Esophagus squamous epithelium (tissue), 5 donors: ENCODE data around the gene CDH18. TPM values are rescaled to one million over a fixed set of nuclear protein-coding genes. Genes with fewer than 3 reads are reported as not detected.

Experiments used
- DNase-seq: peaks from one replicate; lab custom pipeline; 2025; lab: John Stamatoyannopoulos, UW
- H3K27ac ChIP-seq, 4 donors: fragments of 200-600 bp; sonication (generic); one replicate each; pipeline ENCODE4 v1.5.1; 2016 to 2019; ENCODE audit warnings: mild to moderate bottlenecking in 1 of 4
- H3K27me3 ChIP-seq, 4 donors: fragments of 200-600 bp; sonication (generic); 1 replicate in 3 of 4; 2 replicates in 1 of 4; pipeline versions ENCODE4 v1.5.1 to v1.6.0; 2017 to 2021; ENCODE audit warnings: antibody characterized with exemption in 1 of 4
- H3K36me3 ChIP-seq, 3 donors: fragments of 200-600 bp; sonication (generic); one replicate each; pipeline ENCODE4 v1.5.1; 2016 to 2019
- H3K4me1 ChIP-seq, 3 donors: fragments of 200-600 bp; sonication (generic); one replicate each; pipeline ENCODE4 v1.5.1; 2017 to 2019
- H3K4me3 ChIP-seq, 4 donors: fragments of 200-600 bp; sonication (generic); 1 replicate in 3 of 4; 2 replicates in 1 of 4; pipeline ENCODE4 v1.5.1; 2016 to 2019; ENCODE audit warnings: mild to moderate bottlenecking in 2 of 4, moderate library complexity in 1 of 4
- H3K9me3 ChIP-seq, 3 donors: fragments of 200-600 bp; sonication (generic); one replicate each; pipeline ENCODE4 v1.5.1; 2016 to 2019
- CTCF ChIP-seq, 6 experiments: fragments of 450-650 bp in 4 of 6; fragments of 200-600 bp in 2 of 6; sonication (generic) in 2 of 6; IDR thresholded peaks; one replicate each; pipeline ENCODE4 v1.5.1; 2016 to 2019; ENCODE audit warnings: antibody characterized with exemption in 6 of 6, mild to moderate bottlenecking in 4 of 6, moderate library complexity in 4 of 6
- POLR2A ChIP-seq, 4 donors: fragments of 450-650 bp; IDR thresholded peaks; one replicate each; pipeline ENCODE4 v1.6.1; 2017; ENCODE audit warnings: antibody characterized with exemption in 4 of 4, mild to moderate bottlenecking in 4 of 4, moderate library complexity in 3 of 4
- WGBS, 2 donors: methylation state at CpG; one replicate each; pipeline ENCODE4 v1.1.5; 2018; 5-methylcytosine and 5-hydroxymethylcytosine counted together
- intact Hi-C: fragments of 100-400 bp; cut with DNase I; formaldehyde crosslinking; loops from one replicate; pipeline ENCODE4 v1.15.0; 2022
- total RNA-seq, 4 donors: library from RNA; depleted of rRNA; stranded (reverse); fragments of >200 nt; gene quantifications; one replicate each; pipeline ENCODE4 v1.1.0, GENCODE V29; 2016
- donor health status: DM: yes; HTN: yes; CAD: no.

CDH18 gene
- total RNA-seq, 4 donors from 2014 or later = not detected

GRCh38 chr5:19547640-19548039, 440.4 kb downstream of the CDH18 start:
- no peaks in the 10 kb centered on the region for H3K36me3 ChIP-seq
- intact Hi-C loops = no loop called here
- H3K9me3 ChIP-seq = no peaks in the 10 kb centered on the region
- H3K27ac ChIP-seq = no peak overlapping the region
- no peaks in the 10 kb centered on the region for H3K27me3 ChIP-seq
- TF ChIP-seq POLR2A (IDR thresholded peaks at IDR 0.05) (no peak), CTCF (IDR thresholded peaks at IDR 0.05) (no peak)
- H3K4me3 ChIP-seq = no peak overlapping the region
- H3K4me1 ChIP-seq = no peaks in the 10 kb centered on the region
- no peak for DNase-seq
- 12 to 18% methylated on average over 3 of the region's 3 CpGs for WGBS, 2 donors

GRCh38 chr5:19546521-19546920, 441.5 kb downstream of the CDH18 start:
- intact Hi-C loops = no loop called here
- 55 to 77% methylated on average over 1 of the region's 1 CpG for WGBS, 2 donors
- no peak for DNase-seq

GRCh38 chr5:19538607-19539006, 449.4 kb downstream of the CDH18 start:
- Histone ChIP-seq H3K36me3 (no peaks in the 10 kb centered on the region), H3K4me3 (no peak overlapping the region), H3K4me1 (no peaks in the 10 kb centered on the region), H3K9me3 (no peaks in the 10 kb centered on the region), H3K27ac (no peak overlapping the region), H3K27me3 (no peaks in the 10 kb centered on the region)
- 78 to 83% methylated on average over 2 of the region's 2 CpGs for WGBS, 2 donors
- intact Hi-C loops = no loop called here
- no peak for TF ChIP-seq CTCF (IDR thresholded peaks at IDR 0.05)
- TF ChIP-seq POLR2A (IDR thresholded peaks at IDR 0.05) = no peak
- DNase-seq = no peak

More at GRCh38 chr5:19546521-19546920, 441.5 kb downstream of the CDH18 start:
- Histone ChIP-seq H3K27ac (no peak overlapping the region), H3K27me3 (no peaks in the 10 kb centered on the region), H3K4me3 (no peak overlapping the region), H3K36me3 (no peaks in the 10 kb centered on the region), H3K9me3 (no peaks in the 10 kb centered on the region), H3K4me1 (no peaks in the 10 kb centered on the region)
- TF ChIP-seq POLR2A (IDR thresholded peaks at IDR 0.05) = no peak
- TF ChIP-seq CTCF (IDR thresholded peaks at IDR 0.05) = no peak

- Histone ChIP-seq H3K4me3 (no peak overlapping the region), H3K4me1 (no peaks in the 10 kb centered on the region), H3K9me3 (no peaks in the 10 kb centered on the region), H3K27me3 (no peaks in the 10 kb centered on the region), H3K36me3 (no peaks in the 10 kb centered on the region), H3K27ac (no peak overlapping the region)
- TF ChIP-seq CTCF (IDR thresholded peaks at IDR 0.05) = no peak
- intact Hi-C loops = no loop called here
- 73 to 79% methylated on average over 4 of the region's 4 CpGs for WGBS, 2 donors
- no peak for DNase-seq
These were observed 451.6 kb downstream of the CDH18 start for GRCh38 chr5:19536387-19536786.

- intact Hi-C loops = no loop called here
- Histone ChIP-seq H3K4me3 (no peak overlapping the region), H3K27me3 (no peaks in the 10 kb centered on the region), H3K9me3 (no peaks in the 10 kb centered on the region), H3K36me3 (no peaks in the 10 kb centered on the region), H3K4me1 (no peaks in the 10 kb centered on the region), H3K27ac (no peak overlapping the region)
- TF ChIP-seq CTCF (IDR thresholded peaks at IDR 0.05) (no peak), POLR2A (IDR thresholded peaks at IDR 0.05) (no peak)
- no peak for DNase-seq
- 39 to 57% methylated on average over 1 of the region's 1 CpG for WGBS, 2 donors
These were observed 453.2 kb downstream of the CDH18 start for GRCh38 chr5:19534751-19535150.
